Brain pericyte (primary cell): Measurements from ENCODE around the gene HEATR5A.
"Not testable (repeated sequence)": the region's sequence is repeated elsewhere in the genome, so short reads cannot be mapped to it uniquely, and the experiment has no call there.

ENCODE experiments used
- DNase-seq: peaks from one replicate; pipeline ENCODE4 v3.0.0-alpha.2; 2012; ENCODE audit warnings: low read depth, low spot score

Gene HEATR5A

GRCh38 chr14:31283578-31284252 lies 136.6 kb downstream of the HEATR5A start:
- no peak for DNase-seq

GRCh38 chr14:31283153-31283552 lies 137.2 kb downstream of the HEATR5A start:
- no peak for DNase-seq

- no peak for DNase-seq
These were observed 139.5 kb downstream of the HEATR5A start for GRCh38 chr14:31280871-31281220.

- DNase-seq: no peak
These were observed 140.0 kb downstream of the HEATR5A start for GRCh38 chr14:31280132-31280870.

- no peak for DNase-seq
These were observed 141.5 kb downstream of the HEATR5A start for GRCh38 chr14:31278883-31279282.

- no peak for DNase-seq
These were observed 143.3 kb downstream of the HEATR5A start for GRCh38 chr14:31277085-31277484.

GRCh38 chr14:31276417-31276816 lies 143.9 kb downstream of the HEATR5A start:
- not testable (repeated sequence) for DNase-seq

GRCh38 chr14:31275731-31276130 lies 144.6 kb downstream of the HEATR5A start:
- DNase-seq: no peak

GRCh38 chr14:31271648-31272047 lies 148.7 kb downstream of the HEATR5A start:
- no peak for DNase-seq

- DNase-seq: no peak
These were observed 150.1 kb downstream of the HEATR5A start for GRCh38 chr14:31270196-31270772.

GRCh38 chr14:31269634-31270195 lies 150.6 kb downstream of the HEATR5A start:
- no peak for DNase-seq

- no peak for DNase-seq
These were observed 152.1 kb downstream of the HEATR5A start for GRCh38 chr14:31268216-31268615.

GRCh38 chr14:31266437-31267331 lies 153.7 kb downstream of the HEATR5A start:
- no peak for DNase-seq

- no peak for DNase-seq
These were observed 154.5 kb downstream of the HEATR5A start for GRCh38 chr14:31265701-31266398.

GRCh38 chr14:31263485-31264133 lies 156.7 kb downstream of the HEATR5A start:
- DNase-seq: peak; percentile 85

- DNase-seq: no peak
These were observed 158.3 kb downstream of the HEATR5A start for GRCh38 chr14:31261859-31262731.

- no peak for DNase-seq
These were observed 158.9 kb downstream of the HEATR5A start for GRCh38 chr14:31261523-31261858.

GRCh38 chr14:31259040-31259435 lies 161.3 kb downstream of the HEATR5A start:
- not testable (repeated sequence) for DNase-seq

- DNase-seq: no peak
These were observed 161.8 kb downstream of the HEATR5A start for GRCh38 chr14:31258427-31259039.
